HepG2 (cell line): Measurements from ENCODE around the gene DIO1. TPM values are rescaled to one million over a fixed set of nuclear protein-coding genes. Genes with fewer than 3 reads are reported as not detected.
A peak's percentile ranks its signal among the peaks of the same experiment; 100 is the strongest.

Experiments used
- ARID4A ChIP-seq: sonication (generic); formaldehyde crosslinking; IDR thresholded peaks from 2 replicates; pipeline ENCODE4 v1.5.0; 2020; ENCODE audit warnings: mild to moderate bottlenecking, missing genetic modification reagents, borderline replicate concordance
- ARNTL ChIP-seq: sonication (generic); formaldehyde crosslinking; IDR thresholded peaks from 2 replicates; pipeline ENCODE4 v1.4.0; 2020; ENCODE audit warnings: mild to moderate bottlenecking, missing genetic modification reagents
- EED ChIP-seq: sonication (generic); formaldehyde crosslinking; IDR thresholded peaks from 2 replicates; pipeline ENCODE4 v1.5.0; 2020; ENCODE audit warnings: mild to moderate bottlenecking, missing genetic modification reagents
- FOXA1 ChIP-seq, 2 experiments: fragments of 450-650 bp in 1 of 2; sonication (generic) in 1 of 2; formaldehyde crosslinking in 1 of 2; IDR thresholded peaks; 2 replicates each; pipeline versions ENCODE4 v1.4.0 to v1.6.1; 2016 to 2020; ENCODE audit warnings: missing genetic modification reagents in 1 of 2
- GATAD1 ChIP-seq: IDR thresholded peaks from 2 replicates; pipeline ENCODE4 v1.6.1; 2016; ENCODE audit warnings: missing genetic modification reagents, missing compliant biosample characterization
- HNRNPH1 ChIP-seq: fragments of 200-400 bp; formaldehyde crosslinking; optimal IDR thresholded peaks from 2 replicates; pipeline ENCODE3; 2017; ENCODE audit warnings: mild to moderate bottlenecking, low read depth, low read length
- HOXA7 ChIP-seq: sonication (generic); formaldehyde crosslinking; IDR thresholded peaks from 2 replicates; pipeline ENCODE4 v1.8.1; 2022; ENCODE audit warnings: mild to moderate bottlenecking, missing genetic modification reagents, moderate library complexity
- MLX ChIP-seq: IDR thresholded peaks from 2 replicates; pipeline ENCODE4 v1.6.1; 2016
- MLXIP ChIP-seq: sonication (generic); formaldehyde crosslinking; IDR thresholded peaks from 2 replicates; pipeline ENCODE4 v1.9.0; 2021; ENCODE audit warnings: missing genetic modification reagents, borderline replicate concordance
- NCOA2 ChIP-seq: sonication (generic); formaldehyde crosslinking; IDR thresholded peaks from 2 replicates; pipeline ENCODE4 v1.8.0; 2022; ENCODE audit warnings: inconsistent platforms
- NFIC ChIP-seq: IDR thresholded peaks from 2 replicates; pipeline ENCODE4 v1.6.1; 2012; ENCODE audit warnings: mild to moderate bottlenecking, low read length, inconsistent platforms
- POLR2AphosphoS2 ChIP-seq: IDR thresholded peaks from 2 replicates; pipeline ENCODE4 v1.6.1; 2011; ENCODE audit warnings: low read depth, low read length, improper control_type of control experiment
- TFAP4 ChIP-seq: sonication (generic); IDR thresholded peaks from 2 replicates; pipeline ENCODE4 v1.6.1; 2016; ENCODE audit warnings: low read depth, borderline replicate concordance
- TIGD3 ChIP-seq: sonication (generic); formaldehyde crosslinking; IDR thresholded peaks from 2 replicates; pipeline ENCODE4 v1.5.1; 2020; ENCODE audit warnings: mild to moderate bottlenecking, missing genetic modification reagents, borderline replicate concordance
- ZNF17 ChIP-seq: sonication (generic); formaldehyde crosslinking; IDR thresholded peaks from 2 replicates; pipeline ENCODE4 v1.5.0; 2020; ENCODE audit warnings: mild to moderate bottlenecking, missing genetic modification reagents
- ZNF629 ChIP-seq: sonication (generic); formaldehyde crosslinking; conservative IDR thresholded peaks from 2 replicates; pipeline ENCODE4 v1.5.0; 2020; ENCODE audit warnings: missing genetic modification reagents
- ZNF639 ChIP-seq: conservative IDR thresholded peaks from 2 replicates; pipeline ENCODE4 v1.6.1; 2018; ENCODE audit warnings: missing genetic modification reagents
- polyA plus RNA-seq, 8 experiments: library from polyadenylated mRNA; depleted of rRNA in 3 of 8; stranded (reverse) in 7 of 8; unstranded in 1 of 8; fragments of >200 nt; fragmentation: Illumina TruSeq in 4 of 8; extraction: Trizol in 4 of 8; gene quantifications; 2 replicates each; pipeline versions ENCODE4 v1.2.1 to v1.2.3, GENCODE V29; 2011 to 2016; ENCODE audit warnings: low read depth in 4 of 8, missing spikeins in 1 of 8, mixed read lengths in 1 of 8; ENCODE audit not compliant: insufficient read depth in 1 of 8
- total RNA-seq, 5 experiments: library from RNA; depleted of rRNA; stranded (reverse); fragments of >200 nt; fragmentation: Illumina TruSeq; extraction: Trizol; gene quantifications; 2 replicates each; pipeline ENCODE4 v1.2.3, GENCODE V29; 2016; ENCODE audit warnings: low read depth in 1 of 5

DIO1 gene
- total and polyA plus RNA-seq, 2 of the 13 experiments (the other 11 are each of a cell fraction or from before 2014, with no cell fraction given): 13.5 to 45.6 TPM

GRCh38 chr1:53956308-53957168, 62.6 kb downstream of the DIO1 start (continued):
- TF ChIP-seq ZNF639 (CRISPR knock-in tag) (no peak), ARID4A (CRISPR knock-in tag) (no peak), ZNF629 (peak; percentile 74), TIGD3 (no peak), FOXA1 (IDR thresholded peaks at IDR 0.05) (peak; percentile 61; the same call in 1 of the 2 replicates), FOXA1 (CRISPR knock-in tag; IDR thresholded peaks at IDR 0.05) (peak; percentile 74), ZNF17 (CRISPR knock-in tag) (no peak), TFAP4 (peak; percentile 74), GATAD1 (CRISPR knock-in tag) (no peak), ARNTL (CRISPR knock-in tag) (no peak), HOXA7 (CRISPR knock-in tag) (no peak), POLR2AphosphoS2 (no peak), MLX (CRISPR knock-in tag) (no peak), EED (CRISPR knock-in tag) (no peak), HNRNPH1 (no peak), NFIC (no peak), NCOA2 (CRISPR knock-in tag) (0 out of 2 replicates have a peak, but pooled peaks have one; percentile 12), MLXIP (CRISPR knock-in tag) (no peak)
